PFSK-1 (cell line): Measurements from ENCODE around the gene CCDC181.

Experiments used
- FOXP2 ChIP-seq: optimal IDR thresholded peaks from 2 replicates; pipeline ENCODE3; 2011; ENCODE audit warnings: borderline replicate concordance, control low read depth, inconsistent platforms; ENCODE audit not compliant: insufficient read depth; ENCODE audit errors: extremely low read length, extremely low read depth
- POLR2AphosphoS5 ChIP-seq: IDR thresholded peaks from 2 replicates; pipeline ENCODE4 v1.6.1; 2012; ENCODE audit warnings: low read depth, mild to moderate bottlenecking, control low read depth, low read length, moderate library complexity
- SIN3A ChIP-seq: IDR thresholded peaks from 2 replicates; pipeline ENCODE4 v1.6.1; 2012; ENCODE audit warnings: mild to moderate bottlenecking, low read length, moderate library complexity, borderline replicate concordance; ENCODE audit not compliant: insufficient read depth
- TAF1 ChIP-seq: IDR thresholded peaks from 2 replicates; pipeline ENCODE4 v1.6.1; 2012; ENCODE audit warnings: low read length, control low read depth, borderline replicate concordance; ENCODE audit not compliant: insufficient read depth
- TF ChIP-seq, protein P1 (sequence below), 2 experiments: IDR thresholded peaks; 2 replicates each; pipeline versions ENCODE4 v1.6.1 to v1.8.0; 2011 to 2012; ENCODE audit warnings: low read depth in 2 of 2, low read length in 2 of 2, control low read depth in 1 of 2, inconsistent platforms in 1 of 2, mild to moderate bottlenecking in 1 of 2, moderate library complexity in 1 of 2; ENCODE audit not compliant: insufficient read depth in 1 of 2

The CCDC181 gene

DNA sequence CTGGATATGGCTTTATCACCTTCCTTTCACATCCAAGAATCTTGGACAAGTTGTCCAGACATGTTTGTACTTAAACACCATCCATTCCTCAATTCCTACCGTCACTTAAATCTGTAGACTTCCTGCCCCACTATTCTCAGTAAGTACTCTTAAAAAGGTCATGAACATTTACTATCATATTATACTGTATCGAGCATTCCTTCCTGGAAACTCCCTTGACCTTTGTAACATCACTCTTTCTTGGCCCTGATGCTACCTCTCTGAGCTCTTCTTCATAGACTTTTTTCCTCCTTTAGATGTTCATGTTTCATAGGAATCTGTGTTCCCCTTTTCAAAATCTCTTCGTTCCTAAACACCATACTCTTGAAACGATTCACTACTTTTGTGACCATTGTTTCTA lies 43.8 kb downstream of the CCDC181 start:
- TF ChIP-seq POLR2AphosphoS5 (no peak), SIN3A (no peak), FOXP2 (no peak), TAF1 (no peak)
- TF ChIP-seq, protein P1, sequence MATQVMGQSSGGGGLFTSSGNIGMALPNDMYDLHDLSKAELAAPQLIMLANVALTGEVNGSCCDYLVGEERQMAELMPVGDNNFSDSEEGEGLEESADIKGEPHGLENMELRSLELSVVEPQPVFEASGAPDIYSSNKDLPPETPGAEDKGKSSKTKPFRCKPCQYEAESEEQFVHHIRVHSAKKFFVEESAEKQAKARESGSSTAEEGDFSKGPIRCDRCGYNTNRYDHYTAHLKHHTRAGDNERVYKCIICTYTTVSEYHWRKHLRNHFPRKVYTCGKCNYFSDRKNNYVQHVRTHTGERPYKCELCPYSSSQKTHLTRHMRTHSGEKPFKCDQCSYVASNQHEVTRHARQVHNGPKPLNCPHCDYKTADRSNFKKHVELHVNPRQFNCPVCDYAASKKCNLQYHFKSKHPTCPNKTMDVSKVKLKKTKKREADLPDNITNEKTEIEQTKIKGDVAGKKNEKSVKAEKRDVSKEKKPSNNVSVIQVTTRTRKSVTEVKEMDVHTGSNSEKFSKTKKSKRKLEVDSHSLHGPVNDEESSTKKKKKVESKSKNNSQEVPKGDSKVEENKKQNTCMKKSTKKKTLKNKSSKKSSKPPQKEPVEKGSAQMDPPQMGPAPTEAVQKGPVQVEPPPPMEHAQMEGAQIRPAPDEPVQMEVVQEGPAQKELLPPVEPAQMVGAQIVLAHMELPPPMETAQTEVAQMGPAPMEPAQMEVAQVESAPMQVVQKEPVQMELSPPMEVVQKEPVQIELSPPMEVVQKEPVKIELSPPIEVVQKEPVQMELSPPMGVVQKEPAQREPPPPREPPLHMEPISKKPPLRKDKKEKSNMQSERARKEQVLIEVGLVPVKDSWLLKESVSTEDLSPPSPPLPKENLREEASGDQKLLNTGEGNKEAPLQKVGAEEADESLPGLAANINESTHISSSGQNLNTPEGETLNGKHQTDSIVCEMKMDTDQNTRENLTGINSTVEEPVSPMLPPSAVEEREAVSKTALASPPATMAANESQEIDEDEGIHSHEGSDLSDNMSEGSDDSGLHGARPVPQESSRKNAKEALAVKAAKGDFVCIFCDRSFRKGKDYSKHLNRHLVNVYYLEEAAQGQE (IDR thresholded peaks at IDR 0.05; ENCODE audit: insufficient read depth in 1 of 2, low read depth in 2 of 2, low read length in 2 of 2), result no peak

DNA sequence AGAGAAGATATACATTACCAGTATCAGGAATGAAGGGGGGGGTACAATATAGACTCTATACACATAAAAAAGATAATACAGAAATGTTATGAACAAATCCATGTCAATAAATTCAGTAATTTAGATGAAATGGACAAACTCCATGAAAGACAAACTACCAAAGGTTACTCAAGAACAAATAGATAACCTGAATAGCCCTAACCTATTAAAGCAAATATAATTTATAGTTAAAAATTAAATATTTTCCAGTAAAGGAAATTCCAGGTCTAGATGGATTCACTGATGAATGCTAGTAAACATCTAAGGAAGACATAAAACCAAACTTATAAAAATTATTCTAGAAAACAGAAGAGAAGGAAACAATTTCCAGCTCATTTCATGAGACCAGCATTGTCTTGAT lies 46.1 kb downstream of the CCDC181 start:
- no peak for TF ChIP-seq POLR2AphosphoS5

DNA sequence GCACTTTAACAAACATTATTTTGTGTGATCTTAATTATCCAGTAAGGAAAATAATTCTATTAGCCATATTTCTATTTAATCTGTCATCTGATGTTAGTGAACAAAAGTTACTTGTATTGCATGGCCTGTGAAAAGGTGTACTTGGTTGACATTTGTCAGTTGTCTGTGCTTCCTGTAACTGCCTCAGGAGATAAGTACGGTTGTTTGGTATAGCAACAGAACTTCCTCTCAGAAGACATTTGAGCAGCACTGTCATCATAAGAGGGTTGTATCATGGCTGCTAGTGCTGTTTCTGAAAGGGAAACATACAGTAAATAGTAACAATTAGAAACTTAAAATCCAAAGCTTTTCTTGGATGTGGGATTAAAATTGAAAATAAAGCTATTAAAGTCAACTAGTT lies 55.9 kb downstream of the CCDC181 start:
- TF ChIP-seq, protein P1 (IDR thresholded peaks at IDR 0.05; ENCODE audit: insufficient read depth in 1 of 2, low read depth in 2 of 2, low read length in 2 of 2), result no peak
- TF ChIP-seq SIN3A, result no peak
- TF ChIP-seq TAF1, result no peak
- no peak for TF ChIP-seq FOXP2
- no peak for TF ChIP-seq POLR2AphosphoS5

DNA sequence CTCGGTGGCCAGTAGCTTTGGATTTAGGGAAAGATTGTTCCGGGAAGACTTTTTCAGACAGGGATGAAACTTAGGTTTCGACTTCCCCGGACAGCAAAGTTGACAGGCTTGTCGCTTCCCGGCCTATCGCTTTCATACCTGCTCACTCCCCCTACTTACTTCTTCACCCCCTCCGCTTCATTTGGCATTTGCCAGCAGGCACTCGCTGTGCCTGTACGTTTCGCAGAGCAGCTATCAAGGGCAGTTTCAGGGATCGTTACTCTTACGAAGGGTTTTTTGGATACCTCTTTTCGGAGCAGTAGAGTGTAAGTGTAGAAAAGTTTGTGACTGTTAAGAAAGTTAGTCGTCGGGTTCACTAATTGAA lies 58.9 kb downstream of the CCDC181 start:
- TF ChIP-seq SIN3A (no peak), TAF1 (no peak), POLR2AphosphoS5 (no peak), FOXP2 (no peak)
- TF ChIP-seq, protein P1 (IDR thresholded peaks at IDR 0.05; ENCODE audit: insufficient read depth in 1 of 2, low read depth in 2 of 2, low read length in 2 of 2), result no peak

DNA sequence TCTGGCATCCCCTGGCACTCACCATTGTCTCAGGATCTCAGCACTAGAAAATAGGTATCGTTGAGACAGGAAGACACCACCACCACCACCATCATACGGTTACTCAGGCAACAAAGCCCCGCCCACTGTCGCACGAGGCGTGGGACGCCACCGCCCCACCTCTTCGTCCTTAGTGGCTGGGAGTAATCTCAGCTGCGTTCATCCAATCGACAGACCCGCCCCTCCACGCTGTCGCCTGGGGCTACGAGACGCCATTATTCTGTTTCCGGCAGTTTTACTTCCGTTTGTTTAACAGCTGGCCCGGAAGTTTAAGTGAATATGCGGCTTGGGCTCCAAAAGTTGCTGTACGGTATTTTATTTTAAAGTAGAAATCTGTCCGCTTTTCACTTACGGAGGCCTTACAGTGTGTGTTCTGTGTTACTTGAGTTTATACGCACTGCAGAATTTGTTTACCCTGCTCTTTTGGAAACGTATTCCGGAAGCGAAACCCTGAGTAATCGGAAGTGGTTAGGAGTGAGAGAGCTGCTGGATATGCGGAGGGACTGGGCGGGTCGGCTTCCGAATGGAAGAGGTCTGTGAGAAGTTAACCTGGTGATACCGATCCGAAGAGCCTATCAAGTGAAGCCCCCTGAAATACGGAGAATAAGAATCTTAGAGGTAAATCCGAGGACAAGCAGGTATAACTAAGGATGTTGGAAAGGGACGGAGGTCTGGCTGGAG lies 59.4 kb downstream of the CCDC181 start, which contains the start of the genes BLZF1 and NME7:
Gene BLZF1 (plus strand): TSS at position 510 of the 720 bp plus-strand sequence. CDS start 1,328 bp downstream, outside the sequence.
Gene NME7 (minus strand): TSS at position 112 of the 720 bp plus-strand sequence. CDS start 87 bp downstream, at position 25.
- TF ChIP-seq FOXP2, result peak; percentile 88
- TF ChIP-seq TAF1, result no peak; the same call in 1 of the 2 replicates
- peak; percentile 65; the same call in 1 of the 2 replicates for TF ChIP-seq POLR2AphosphoS5
- peak; percentile 51 for TF ChIP-seq SIN3A
- TF ChIP-seq, protein P1 (IDR thresholded peaks at IDR 0.05; ENCODE audit: insufficient read depth in 1 of 2, low read depth in 2 of 2, low read length in 2 of 2), result 0 out of 4 replicates have a peak, but pooled peaks of 1 of the 2 experiments have one; percentile 8
